HG03558 (cell line): ENCODE data around the gene AKT3.

Experiments
- ATAC-seq: cut with Tn5 transposase; IDR thresholded peaks from one replicate; pipeline ENCODE4 v1.9.1; 2021; ENCODE audit warnings: moderate number of reproducible peaks; ENCODE audit not compliant: unreplicated experiment; ENCODE audit errors: extremely low read depth

Gene AKT3

GRCh38 chr1:243575070-243575469 lies 275.0 kb downstream of the AKT3 start:
- ATAC-seq, result no peak

- ATAC-seq, result no peak
Observed at GRCh38 chr1:243572940-243573339, 277.1 kb downstream of the AKT3 start.

GRCh38 chr1:243568793-243569192 lies 281.2 kb downstream of the AKT3 start:
- ATAC-seq, result no peak

- no peak for ATAC-seq
Observed at GRCh38 chr1:243564814-243565213, 285.2 kb downstream of the AKT3 start.

GRCh38 chr1:243563732-243564131 lies 286.3 kb downstream of the AKT3 start:
- ATAC-seq, result no peak

- no peak for ATAC-seq
Observed at GRCh38 chr1:243562473-243562872, 287.6 kb downstream of the AKT3 start.

GRCh38 chr1:243561588-243562319 lies 288.3 kb downstream of the AKT3 start:
- no peak for ATAC-seq

- no peak for ATAC-seq
Observed at GRCh38 chr1:243559575-243560162, 290.4 kb downstream of the AKT3 start.

GRCh38 chr1:243558576-243558975 lies 291.5 kb downstream of the AKT3 start:
- ATAC-seq, result no peak

- no peak for ATAC-seq
Observed at GRCh38 chr1:243557866-243558265, 292.2 kb downstream of the AKT3 start.

- no peak for ATAC-seq
Observed at GRCh38 chr1:243554686-243555085, 295.4 kb downstream of the AKT3 start.

GRCh38 chr1:243553090-243553489 lies 297.0 kb downstream of the AKT3 start:
- no peak for ATAC-seq

GRCh38 chr1:243550276-243550675 lies 299.8 kb downstream of the AKT3 start:
- ATAC-seq, result no peak

GRCh38 chr1:243549791-243550190 lies 300.3 kb downstream of the AKT3 start:
- no peak for ATAC-seq

- ATAC-seq, result no peak
Observed at GRCh38 chr1:243549108-243549507, 300.9 kb downstream of the AKT3 start.

- ATAC-seq, result no peak
Observed at GRCh38 chr1:243548516-243548915, 301.5 kb downstream of the AKT3 start.

- ATAC-seq, result no peak
Observed at GRCh38 chr1:243547891-243548290, 302.2 kb downstream of the AKT3 start.

- ATAC-seq, result no peak
Observed at GRCh38 chr1:243546457-243546856, 303.6 kb downstream of the AKT3 start.

GRCh38 chr1:243543501-243543900 lies 306.5 kb downstream of the AKT3 start:
- ATAC-seq, result no peak

- no peak for ATAC-seq
Observed at GRCh38 chr1:243542739-243543415, 307.2 kb downstream of the AKT3 start.

GRCh38 chr1:243539636-243540035 lies 310.4 kb downstream of the AKT3 start:
- ATAC-seq, result no peak

- no peak for ATAC-seq
Observed at GRCh38 chr1:243535014-243535413, 315.0 kb downstream of the AKT3 start.
